Naive thymus-derived CD8-positive, alpha-beta T cell (primary cell): Measurements from ENCODE around the gene SLC12A2. TPM values are rescaled to one million over a fixed set of nuclear protein-coding genes. Genes with fewer than 3 reads are reported as not detected.

ENCODE experiments used
- ATAC-seq, 2 donors: fragments of 150-1000 bp; cut with Tn5 transposase in 1 of 2; sonication (Bioruptor Pico), chemical (Tn5 transposase) in 1 of 2; 1 replicate in 1 of 2; 2 replicates in 1 of 2; pipeline ENCODE4 v1.10.0; 2021; ENCODE audit warnings: mild to moderate bottlenecking in 2 of 2, moderate library complexity in 2 of 2
- POLR2A ChIA-PET: fragments of 350-600 bp; sonication (Branson Sonifier 250); formaldehyde crosslinking; loops from one replicate; lab custom pipeline; 2021; ENCODE audit warnings: antibody characterized with exemption; lab: Charles Lee
- DNase-seq, 10 donors: peaks; one replicate each; pipeline versions ENCODE4 v3.0.0 to v3.0.0-alpha.2; 2020 to 2022
- H3K27ac Mint-ChIP-seq, 10 donors: one replicate each; pipeline ENCODE4 v1.8.0; 2020 to 2022; ENCODE audit warnings: mild to moderate bottlenecking in 10 of 10, mixed read lengths in 10 of 10, moderate library complexity in 4 of 10, inconsistent platforms in 1 of 10
- H3K27me3 Mint-ChIP-seq, 5 donors: one replicate each; pipeline ENCODE4 v1.8.0; 2021 to 2022; ENCODE audit warnings: mixed read lengths in 5 of 5
- H3K36me3 Mint-ChIP-seq, 3 donors: one replicate each; pipeline ENCODE4 v1.8.0; 2020 to 2022; ENCODE audit warnings: mixed read lengths in 3 of 3, mild to moderate bottlenecking in 2 of 3, inconsistent platforms in 1 of 3
- H3K4me1 Mint-ChIP-seq, 4 donors: one replicate each; pipeline ENCODE4 v1.8.0; 2021 to 2022; ENCODE audit warnings: mixed read lengths in 4 of 4
- H3K4me3 Mint-ChIP-seq, 10 donors: one replicate each; pipeline ENCODE4 v1.8.0; 2020 to 2022; ENCODE audit warnings: mild to moderate bottlenecking in 10 of 10, mixed read lengths in 10 of 10, moderate library complexity in 6 of 10, inconsistent platforms in 1 of 10
- H3K9me3 Mint-ChIP-seq, 9 donors: one replicate each; pipeline ENCODE4 v1.8.0; 2020 to 2022; ENCODE audit warnings: mixed read lengths in 9 of 9, mild to moderate bottlenecking in 3 of 9, inconsistent platforms in 1 of 9, moderate library complexity in 1 of 9
- polyA plus RNA-seq, 3 donors: library from polyadenylated mRNA; unstranded; fragments of 300-500 nt; fragmentation: Illumina TruSeq; gene quantifications; one replicate each; pipeline ENCODE4 v1.2.3, GENCODE V29; 2021
- total RNA-seq, 8 experiments: library from RNA in 2 of 8; stranded (reverse) in 2 of 8; gene quantifications; one replicate each; pipeline ENCODE4 v1.2.3 and lab custom pipeline; 2021 to 2026

SLC12A2 gene
- total and polyA plus RNA-seq, 5 experiments from 2014 or later = 4.5 to 16.4 (median 6.6) TPM

DNA sequence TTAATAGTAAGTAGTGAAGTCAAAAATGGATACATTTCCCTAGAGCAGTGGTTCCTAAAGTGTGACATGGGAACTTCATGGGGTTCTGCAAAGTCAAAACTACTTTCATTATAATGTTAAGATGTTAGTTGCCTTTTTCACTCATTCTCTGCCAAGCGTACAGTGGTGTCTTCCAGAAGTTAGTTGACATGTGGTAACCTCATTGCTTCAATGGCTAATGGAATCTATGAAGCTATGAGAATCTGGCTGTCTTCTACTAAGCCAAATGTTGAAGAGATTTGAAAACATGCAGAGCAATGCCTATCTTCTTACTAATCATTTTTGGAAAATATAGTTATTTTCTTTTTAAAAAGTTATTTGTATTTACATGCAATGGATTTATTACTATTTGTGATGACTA, 111.8 kb downstream of the SLC12A2 start:
- DNase-seq (no peak), ATAC-seq (no peak)
- no peak overlapping the region for H3K4me3 Mint-ChIP-seq
- POLR2A ChIA-PET = no interaction called here
- peaks cover 0 to 1% (median 0%) of the 10 kb centered on the region in 3 donors for H3K36me3 Mint-ChIP-seq
- no peaks in the 10 kb centered on the region for H3K27me3 Mint-ChIP-seq
- H3K4me1 Mint-ChIP-seq = peaks cover 21 to 36% (median 29%) of the 10 kb centered on the region in 4 donors
- H3K9me3 Mint-ChIP-seq = no peaks in the 10 kb centered on the region
- H3K27ac Mint-ChIP-seq = peak overlapping the region in 1 of 10 donors; percentile 45

- Mint-ChIP-seq H3K9me3 (no peaks in the 10 kb centered on the region), H3K27ac (peak overlapping the region in 9 of 10 donors; percentile 14 to 96 (median 90)), H3K36me3 (no peaks in the 10 kb centered on the region), H3K4me3 (no peak overlapping the region), H3K27me3 (no peaks in the 10 kb centered on the region), H3K4me1 (peaks cover 21 to 38% (median 34%) of the 10 kb centered on the region in 4 donors)
- POLR2A ChIA-PET = interaction anchor here (1.0 kb wide), 1 partner anchor 113 kb away, joined by 3 read pairs; no protein-coding TSS in a partner anchor
- ATAC-seq (no peak), DNase-seq (no peak)
These were observed 112.5 kb downstream of the SLC12A2 start for GRCh38 chr5:128196080-128196479.

- POLR2A ChIA-PET = interaction anchor here (1.0 kb wide), 1 partner anchor 114 kb away, joined by 3 read pairs; no protein-coding TSS in a partner anchor
- Mint-ChIP-seq H3K27me3 (peaks cover 0 to 3% (median 0%) of the 10 kb centered on the region in 5 donors), H3K36me3 (no peaks in the 10 kb centered on the region), H3K9me3 (no peaks in the 10 kb centered on the region), H3K4me3 (peak overlapping the region in 8 of 10 donors; percentile 24 to 78 (median 61)), H3K27ac (peak overlapping the region; percentile 63 to 96 (median 92)), H3K4me1 (peaks cover 21 to 44% (median 38%) of the 10 kb centered on the region in 4 donors)
- DNase-seq (peak in 7 of 10 donors; percentile 17 to 76 (median 43)), ATAC-seq (peak; percentile 70 to 83)
These were observed 113.2 kb downstream of the SLC12A2 start for GRCh38 chr5:128196791-128197190.

- Mint-ChIP-seq H3K4me3 (peak overlapping the region in 9 of 10 donors; percentile 3 to 78 (median 56)), H3K4me1 (peaks cover 21 to 44% (median 38%) of the 10 kb centered on the region in 4 donors), H3K9me3 (no peaks in the 10 kb centered on the region), H3K27ac (peak overlapping the region; percentile 63 to 96 (median 92)), H3K27me3 (peaks cover 0 to 3% (median 0%) of the 10 kb centered on the region in 5 donors), H3K36me3 (no peaks in the 10 kb centered on the region)
- ATAC-seq (peak; percentile 34 to 40), DNase-seq (peak in 6 of 10 donors; percentile 10 to 71 (median 32))
- POLR2A ChIA-PET = no interaction called here
These were observed 114.4 kb downstream of the SLC12A2 start for GRCh38 chr5:128197896-128198522.

DNA sequence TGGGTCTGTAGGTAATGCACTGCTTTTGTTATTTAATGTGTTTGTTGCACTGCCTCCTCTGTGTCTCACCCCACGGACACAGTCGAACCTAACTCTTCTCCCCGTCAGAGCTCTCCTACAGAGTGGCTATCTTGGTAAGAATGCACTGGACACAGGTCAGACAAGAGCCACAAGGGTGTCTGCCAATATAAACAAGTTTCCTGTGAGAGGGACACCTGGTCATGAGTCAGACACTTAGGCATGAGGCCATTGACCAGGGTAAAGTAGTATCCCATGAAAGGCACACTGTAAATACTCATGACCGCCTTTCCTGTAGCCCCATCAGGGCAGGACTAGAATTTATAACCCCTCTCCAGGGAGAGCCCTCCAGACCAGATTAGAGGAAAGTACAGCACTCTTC, 115.5 kb downstream of the SLC12A2 start:
- Mint-ChIP-seq H3K27ac (peak overlapping the region in 7 of 10 donors; percentile 0 to 93 (median 53)), H3K9me3 (no peaks in the 10 kb centered on the region), H3K4me1 (peaks cover 21 to 44% (median 36%) of the 10 kb centered on the region in 4 donors), H3K4me3 (peak overlapping the region in 2 of 10 donors; percentile 21 to 56), H3K27me3 (peaks cover 0 to 4% (median 0%) of the 10 kb centered on the region in 5 donors), H3K36me3 (no peaks in the 10 kb centered on the region)
- POLR2A ChIA-PET = no interaction called here
- DNase-seq (no peak), ATAC-seq (no peak)

GRCh38 chr5:128199611-128200010, 116.0 kb downstream of the SLC12A2 start:
- H3K4me1 Mint-ChIP-seq = peaks cover 21 to 44% (median 36%) of the 10 kb centered on the region in 4 donors
- H3K27me3 Mint-ChIP-seq = peaks cover 0 to 6% (median 0%) of the 10 kb centered on the region in 5 donors
- H3K4me3 Mint-ChIP-seq = no peak overlapping the region
- POLR2A ChIA-PET = interaction anchor here (1.6 kb wide), 1 partner anchor 114 kb away, joined by 5 read pairs; no protein-coding TSS in a partner anchor
- DNase-seq (no peak), ATAC-seq (no peak)
- H3K27ac Mint-ChIP-seq = peak overlapping the region in 1 of 10 donors; percentile 32
- no peaks in the 10 kb centered on the region for H3K9me3 Mint-ChIP-seq
- H3K36me3 Mint-ChIP-seq = no peaks in the 10 kb centered on the region

- H3K36me3 Mint-ChIP-seq = no peaks in the 10 kb centered on the region
- DNase-seq (peak; percentile 64 to 89 (median 81)), ATAC-seq (peak; percentile 74 to 85)
- peak overlapping the region in 8 of 10 donors; percentile 17 to 83 (median 60) for H3K27ac Mint-ChIP-seq
- H3K27me3 Mint-ChIP-seq = peaks cover 0 to 7% (median 4%) of the 10 kb centered on the region in 5 donors
- POLR2A ChIA-PET = interaction anchor here (1.6 kb wide), 1 partner anchor 116 kb away, joined by 5 read pairs; no protein-coding TSS in a partner anchor
- no peaks in the 10 kb centered on the region for H3K9me3 Mint-ChIP-seq
- peaks cover 21 to 43% (median 33%) of the 10 kb centered on the region in 4 donors for H3K4me1 Mint-ChIP-seq
- H3K4me3 Mint-ChIP-seq = peak overlapping the region in 9 of 10 donors; percentile 29 to 70 (median 51)
These were observed 117.7 kb downstream of the SLC12A2 start for GRCh38 chr5:128201065-128201926.

GRCh38 chr5:128202320-128202719, 118.8 kb downstream of the SLC12A2 start:
- Mint-ChIP-seq H3K4me3 (no peak overlapping the region), H3K36me3 (no peaks in the 10 kb centered on the region), H3K4me1 (peaks cover 15 to 32% (median 23%) of the 10 kb centered on the region in 4 donors), H3K9me3 (no peaks in the 10 kb centered on the region), H3K27me3 (peaks cover 0 to 9% (median 5%) of the 10 kb centered on the region in 5 donors), H3K27ac (peak overlapping the region in 1 of 10 donors; percentile 12)
- no peak for DNase-seq
- POLR2A ChIA-PET = no interaction called here
- ATAC-seq = no peak

- peaks cover 0 to 2% (median under 1%) of the 10 kb centered on the region in 4 donors for H3K4me1 Mint-ChIP-seq
- H3K27ac Mint-ChIP-seq = no peak overlapping the region
- H3K4me3 Mint-ChIP-seq = no peak overlapping the region
- peaks cover 3 to 18% (median 10%) of the 10 kb centered on the region in 5 donors for H3K27me3 Mint-ChIP-seq
- ATAC-seq (no peak), DNase-seq (no peak)
- H3K9me3 Mint-ChIP-seq = no peaks in the 10 kb centered on the region
- no peaks in the 10 kb centered on the region for H3K36me3 Mint-ChIP-seq
- POLR2A ChIA-PET = no interaction called here
These were observed 124.9 kb downstream of the SLC12A2 start for GRCh38 chr5:128208436-128208835.

GRCh38 chr5:128212191-128212806, 128.7 kb downstream of the SLC12A2 start:
- Mint-ChIP-seq H3K36me3 (no peaks in the 10 kb centered on the region), H3K27me3 (peaks cover 2 to 13% (median 6%) of the 10 kb centered on the region in 5 donors), H3K4me3 (no peak overlapping the region), H3K4me1 (peaks cover 0 to 2% (median under 1%) of the 10 kb centered on the region in 4 donors), H3K9me3 (no peaks in the 10 kb centered on the region), H3K27ac (no peak overlapping the region)
- ATAC-seq (no peak), DNase-seq (no peak)
- POLR2A ChIA-PET = no interaction called here

DNA sequence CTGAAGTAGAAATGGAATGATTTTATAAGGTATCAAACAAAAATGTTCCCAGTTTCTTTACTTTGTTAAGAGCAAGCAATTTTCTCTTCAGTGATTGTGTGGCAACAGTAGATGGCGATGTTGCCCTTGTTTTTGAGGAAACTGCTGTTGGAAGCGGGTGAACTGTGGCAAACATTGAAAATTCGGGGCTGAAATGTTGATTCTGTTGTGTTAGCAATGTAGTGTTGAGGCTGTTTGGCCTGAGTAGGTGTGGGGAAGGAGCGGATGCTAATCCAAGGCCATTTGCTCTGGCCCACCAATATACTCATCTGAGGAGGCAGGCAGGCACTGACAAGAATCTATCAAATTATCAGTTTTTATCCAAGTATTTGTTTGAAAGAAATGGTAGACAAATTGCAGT, 129.8 kb downstream of the SLC12A2 start:
- H3K27ac Mint-ChIP-seq = no peak overlapping the region
- peaks cover 2 to 10% (median 6%) of the 10 kb centered on the region in 5 donors for H3K27me3 Mint-ChIP-seq
- ATAC-seq = no peak

GRCh38 chr5:128213833-128214232, 130.3 kb downstream of the SLC12A2 start:
- H3K9me3 Mint-ChIP-seq = no peaks in the 10 kb centered on the region
- no peak overlapping the region for H3K27ac Mint-ChIP-seq
- no peaks in the 10 kb centered on the region for H3K36me3 Mint-ChIP-seq
- POLR2A ChIA-PET = no interaction called here
- H3K4me1 Mint-ChIP-seq = peaks cover 0 to 2% (median under 1%) of the 10 kb centered on the region in 4 donors
- ATAC-seq (no peak), DNase-seq (no peak)
- peaks cover under 1 to 5% (median 5%) of the 10 kb centered on the region in 5 donors for H3K27me3 Mint-ChIP-seq
- H3K4me3 Mint-ChIP-seq = no peak overlapping the region

More for the DNA sequence above, 129.8 kb downstream of the SLC12A2 start:
- H3K4me1 Mint-ChIP-seq = peaks cover 0 to 2% (median under 1%) of the 10 kb centered on the region in 4 donors
- no peak overlapping the region for H3K4me3 Mint-ChIP-seq
- peak in 4 of 10 donors; percentile 24 to 41 (median 30) for DNase-seq
- H3K9me3 Mint-ChIP-seq = no peaks in the 10 kb centered on the region
- no peaks in the 10 kb centered on the region for H3K36me3 Mint-ChIP-seq
- POLR2A ChIA-PET = no interaction called here
